GM23248 (cell line): ENCODE data around the gene BTBD17. TPM values are rescaled to one million over a fixed set of nuclear protein-coding genes. Genes with fewer than 3 reads are reported as not detected.

Experiments
- DNase-seq: peaks from one replicate; pipeline ENCODE4 v3.0.0-alpha.2; 2015
- H2AFZ ChIP-seq: fragments of 200-600 bp; sonication (generic); 2 replicates; pipeline ENCODE4 v1.6.1; 2016; ENCODE audit warnings: antibody characterized with exemption
- H3F3A ChIP-seq: fragments of 200-600 bp; sonication (generic); 2 replicates; pipeline ENCODE4 v1.6.1; 2016; ENCODE audit warnings: mild to moderate bottlenecking, antibody characterized with exemption, mixed run types; ENCODE audit not compliant: insufficient read depth
- H3K27ac ChIP-seq: fragments of 200-600 bp; sonication (generic); 2 replicates; pipeline ENCODE4 v1.5.1; 2016; ENCODE audit warnings: mild to moderate bottlenecking
- H3K27me3 ChIP-seq: fragments of 200-600 bp; sonication (generic); replicated peaks from 2 replicates; pipeline ENCODE4 v1.6.1; 2016; ENCODE audit warnings: mild to moderate bottlenecking; ENCODE audit not compliant: insufficient read depth
- H3K36me3 ChIP-seq: fragments of 200-600 bp; sonication (generic); 2 replicates; pipeline ENCODE4 v1.6.1; 2016; ENCODE audit warnings: low read depth, mild to moderate bottlenecking
- H3K4me1 ChIP-seq: fragments of 200-600 bp; sonication (generic); 2 replicates; pipeline ENCODE4 v1.6.1; 2016; ENCODE audit warnings: mild to moderate bottlenecking; ENCODE audit not compliant: insufficient read depth
- H3K4me2 ChIP-seq: fragments of 200-600 bp; sonication (generic); one replicate; pipeline ENCODE4 v1.6.1; 2016; ENCODE audit warnings: mild to moderate bottlenecking; ENCODE audit not compliant: unreplicated experiment
- H3K4me3 ChIP-seq: fragments of 200-600 bp; sonication (generic); 2 replicates; pipeline ENCODE4 v1.5.1; 2016; ENCODE audit warnings: mild to moderate bottlenecking
- H3K79me2 ChIP-seq: fragments of 200-600 bp; sonication (generic); 2 replicates; pipeline ENCODE4 v1.6.1; 2016; ENCODE audit warnings: mild to moderate bottlenecking; ENCODE audit not compliant: insufficient read depth
- H3K9ac ChIP-seq: fragments of 200-600 bp; sonication (generic); 2 replicates; pipeline ENCODE4 v1.6.1; 2016; ENCODE audit warnings: mild to moderate bottlenecking
- H3K9me2 ChIP-seq: fragments of 200-600 bp; sonication (generic); 2 replicates; pipeline ENCODE4 v1.6.1; 2016; ENCODE audit warnings: mixed run types, mild to moderate bottlenecking, moderate library complexity; ENCODE audit not compliant: insufficient read depth
- H3K9me3 ChIP-seq: fragments of 200-600 bp; sonication (generic); one replicate; pipeline ENCODE4 v1.6.1; 2017; ENCODE audit warnings: low read depth
- H4K20me1 ChIP-seq: fragments of 200-600 bp; sonication (generic); 2 replicates; pipeline ENCODE4 v1.6.0; 2016; ENCODE audit not compliant: insufficient read depth
- EZH2 ChIP-seq: fragments of 200-600 bp; sonication (generic); IDR thresholded peaks from 2 replicates; pipeline ENCODE4 v1.6.1; 2018; ENCODE audit warnings: antibody characterized with exemption, mild to moderate bottlenecking; ENCODE audit not compliant: insufficient read depth, poor library complexity, severe bottlenecking
- EZH2phosphoT487 ChIP-seq: fragments of 200-600 bp; sonication (generic); IDR thresholded peaks from 2 replicates; pipeline ENCODE4 v1.6.1; 2018; ENCODE audit warnings: antibody characterized with exemption, moderate library complexity, mild to moderate bottlenecking, low read depth; ENCODE audit not compliant: insufficient read depth
- WGBS, 2 experiments: methylation state at CpG; one replicate each; pipeline ENCODE4 v1.1.6; 2015 to 2017; ENCODE audit warnings: low lambda C conversion rate in 2 of 2, low coverage in 1 of 2; ENCODE audit errors: missing lambda C conversion rate in 2 of 2; 5-methylcytosine and 5-hydroxymethylcytosine counted together
- in situ Hi-C: fragments of 300-500 bp; cut with MboI; formaldehyde crosslinking; loops from 2 replicates; pipeline ENCODE4 v1.15.0; 2020
- polyA plus RNA-seq: library from polyadenylated mRNA; unstranded; fragments of >200 nt; fragmentation: Nextera tagmentation; extraction: Ambion mirVana; gene quantifications from 2 replicates; pipeline ENCODE4 v1.2.1, GENCODE V29; 2016
- total RNA-seq: library from RNA; depleted of rRNA; stranded (reverse); fragments of >200 nt; shearing (Covaris generic); gene quantifications from 2 replicates; pipeline ENCODE4 v1.2.3, GENCODE V29; 2014

BTBD17 gene
- total and polyA plus RNA-seq, 2 experiments from 2014 or later = 0.10 TPM; not detected in 1

- no peaks in the 10 kb centered on the region for H3K4me1 ChIP-seq
- H3K9ac ChIP-seq = no peak overlapping the region
- H3K9me2 ChIP-seq = no peaks in the 10 kb centered on the region
- no peak for DNase-seq
- in situ Hi-C loops = no loop called here
- H3K4me3 ChIP-seq = no peak overlapping the region
- peaks cover 62% of the 10 kb centered on the region for H3K27me3 ChIP-seq
- no peaks in the 10 kb centered on the region for H4K20me1 ChIP-seq
- H3F3A ChIP-seq = no peaks in the 10 kb centered on the region
- no peaks in the 10 kb centered on the region for H3K36me3 ChIP-seq
- no peaks in the 10 kb centered on the region for H3K79me2 ChIP-seq
- WGBS, 2 experiments = 53 to 62% methylated on average over 9 to 10 of the region's 10 CpGs
- H3K9me3 ChIP-seq = no peaks in the 10 kb centered on the region
- TF ChIP-seq EZH2 (no peak), EZH2phosphoT487 (no peak)
- H3K4me2 ChIP-seq = no peak overlapping the region
- no peak overlapping the region for H2AFZ ChIP-seq
- H3K27ac ChIP-seq = no peak overlapping the region
Measured at GRCh38 chr17:74354561-74354960, 7.1 kb downstream of the BTBD17 start.

- H3K4me2 ChIP-seq = no peak overlapping the region
- in situ Hi-C loops = no loop called here
- H3K4me1 ChIP-seq = no peaks in the 10 kb centered on the region
- peaks cover 58% of the 10 kb centered on the region for H3K27me3 ChIP-seq
- no peaks in the 10 kb centered on the region for H3K9me3 ChIP-seq
- peak; percentile 27 for DNase-seq
- no peak overlapping the region for H3K27ac ChIP-seq
- H4K20me1 ChIP-seq = no peaks in the 10 kb centered on the region
- H3K4me3 ChIP-seq = no peak overlapping the region
- no peaks in the 10 kb centered on the region for H3F3A ChIP-seq
- no peak overlapping the region for H3K9ac ChIP-seq
- WGBS, 2 experiments = 7 to 9% methylated on average over 24 to 28 of the region's 29 CpGs
- no peaks in the 10 kb centered on the region for H3K79me2 ChIP-seq
- H3K36me3 ChIP-seq = no peaks in the 10 kb centered on the region
- no peaks in the 10 kb centered on the region for H3K9me2 ChIP-seq
- TF ChIP-seq EZH2 (no peak), EZH2phosphoT487 (no peak)
- H2AFZ ChIP-seq = no peak overlapping the region
Measured at GRCh38 chr17:74354123-74354522, 7.5 kb downstream of the BTBD17 start.

GRCh38 chr17:74353446-74354060, 8.1 kb downstream of the BTBD17 start:
- no peak overlapping the region for H3K4me3 ChIP-seq
- no peaks in the 10 kb centered on the region for H3K4me1 ChIP-seq
- H3K27me3 ChIP-seq = peaks cover 52% of the 10 kb centered on the region
- no peaks in the 10 kb centered on the region for H3F3A ChIP-seq
- no peaks in the 10 kb centered on the region for H3K36me3 ChIP-seq
- no peaks in the 10 kb centered on the region for H3K9me2 ChIP-seq
- H3K4me2 ChIP-seq = no peak overlapping the region
- TF ChIP-seq EZH2 (no peak), EZH2phosphoT487 (no peak)
- H3K79me2 ChIP-seq = no peaks in the 10 kb centered on the region
- no peaks in the 10 kb centered on the region for H4K20me1 ChIP-seq
- 68 to 70% methylated on average over 10 of the region's 10 CpGs for WGBS, 2 experiments
- no peak overlapping the region for H3K27ac ChIP-seq
- no peaks in the 10 kb centered on the region for H3K9me3 ChIP-seq
- no peak overlapping the region for H2AFZ ChIP-seq
- H3K9ac ChIP-seq = no peak overlapping the region
- in situ Hi-C loops = no loop called here
- no peak for DNase-seq

GRCh38 chr17:74351552-74352210, 10.0 kb downstream of the BTBD17 start:
- no peak overlapping the region for H3K4me2 ChIP-seq
- no peak overlapping the region for H3K27ac ChIP-seq
- 6 to 7% methylated on average over 36 to 54 of the region's 55 CpGs for WGBS, 2 experiments
- H3K9me2 ChIP-seq = no peaks in the 10 kb centered on the region
- no peak overlapping the region for H3K4me3 ChIP-seq
- DNase-seq = no peak
- no peaks in the 10 kb centered on the region for H3F3A ChIP-seq
- no peaks in the 10 kb centered on the region for H3K9me3 ChIP-seq
- TF ChIP-seq EZH2 = no peak
- TF ChIP-seq EZH2phosphoT487 = no peak
- in situ Hi-C loops = no loop called here
- no peak overlapping the region for H2AFZ ChIP-seq
- no peaks in the 10 kb centered on the region for H3K4me1 ChIP-seq
- peaks cover 43% of the 10 kb centered on the region for H3K27me3 ChIP-seq
- no peaks in the 10 kb centered on the region for H3K36me3 ChIP-seq
- no peaks in the 10 kb centered on the region for H3K79me2 ChIP-seq
- H3K9ac ChIP-seq = no peak overlapping the region
- H4K20me1 ChIP-seq = no peaks in the 10 kb centered on the region
